ENCODE results near the gene CABP7.

- TF ChIP-seq MAFK (IDR thresholded peaks at IDR 0.05; ENCODE audit: low read depth, low read length) (no peak), POLR2A (IDR thresholded peaks at IDR 0.05; ENCODE audit: control extremely low read depth in 1 of 2, low read depth in 2 of 2, low read length in 2 of 2) (no peak), RAD21 (IDR thresholded peaks at IDR 0.05 in 1 of 2, conservative IDR thresholded peaks at IDR 0.05 in 1 of 2; ENCODE audit: low read depth in 2 of 2, low read length in 2 of 2) (no peak), RBBP5 (IDR thresholded peaks at IDR 0.05; ENCODE audit: borderline replicate concordance, low read depth, low read length) (no peak), NRF1 (IDR thresholded peaks at IDR 0.05; ENCODE audit: low read depth, low read length) (no peak), CREB1 (IDR thresholded peaks at IDR 0.05) (no peak), BACH1 (IDR thresholded peaks at IDR 0.05; ENCODE audit: low read length) (no peak), HDAC2 (IDR thresholded peaks at IDR 0.05; ENCODE audit: borderline replicate concordance in 1 of 2, low read depth in 2 of 2, low read length in 2 of 2) (no peak)
- TF ChIP-seq, protein P1, sequence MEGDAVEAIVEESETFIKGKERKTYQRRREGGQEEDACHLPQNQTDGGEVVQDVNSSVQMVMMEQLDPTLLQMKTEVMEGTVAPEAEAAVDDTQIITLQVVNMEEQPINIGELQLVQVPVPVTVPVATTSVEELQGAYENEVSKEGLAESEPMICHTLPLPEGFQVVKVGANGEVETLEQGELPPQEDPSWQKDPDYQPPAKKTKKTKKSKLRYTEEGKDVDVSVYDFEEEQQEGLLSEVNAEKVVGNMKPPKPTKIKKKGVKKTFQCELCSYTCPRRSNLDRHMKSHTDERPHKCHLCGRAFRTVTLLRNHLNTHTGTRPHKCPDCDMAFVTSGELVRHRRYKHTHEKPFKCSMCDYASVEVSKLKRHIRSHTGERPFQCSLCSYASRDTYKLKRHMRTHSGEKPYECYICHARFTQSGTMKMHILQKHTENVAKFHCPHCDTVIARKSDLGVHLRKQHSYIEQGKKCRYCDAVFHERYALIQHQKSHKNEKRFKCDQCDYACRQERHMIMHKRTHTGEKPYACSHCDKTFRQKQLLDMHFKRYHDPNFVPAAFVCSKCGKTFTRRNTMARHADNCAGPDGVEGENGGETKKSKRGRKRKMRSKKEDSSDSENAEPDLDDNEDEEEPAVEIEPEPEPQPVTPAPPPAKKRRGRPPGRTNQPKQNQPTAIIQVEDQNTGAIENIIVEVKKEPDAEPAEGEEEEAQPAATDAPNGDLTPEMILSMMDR (IDR thresholded peaks at IDR 0.05; ENCODE audit: control extremely low read depth in 1 of 3, insufficient read depth in 1 of 3, low read depth in 1 of 3, low read length in 3 of 3), result no peak
Measured at GRCh38 chr22:29780220-29780619, 60.4 kb downstream of the CABP7 start.

Data from H1 (cell line).